ENCODE measurements around the gene CD2. TPM values are rescaled to one million over a fixed set of nuclear protein-coding genes. Genes with fewer than 3 reads are reported as not detected.

The CD2 gene
- total RNA-seq, 4 donors from 2014 or later = 1.9 to 9.7 (median 2.6) TPM

GRCh38 chr1:116738673-116739370, 15.4 kb upstream of the CD2 start:
- Histone ChIP-seq H3K36me3 (no peaks in the 10 kb centered on the region), H3K27ac (no peak overlapping the region), H3K4me1 (no peaks in the 10 kb centered on the region), H3K4me3 (replicated peaks in 1 of 3) (no peak overlapping the region), H3K9me3 (no peaks in the 10 kb centered on the region), H3K27me3 (no peaks in the 10 kb centered on the region)
- no peak for DNase-seq
- intact Hi-C loops (cut with DNase I) = loop anchor here (5.0 kb wide), 1 partner anchor 318 kb away; no protein-coding TSS in a partner anchor
- 80 to 91% methylated on average over 9 of the region's 9 CpGs for WGBS, 2 donors
- no peak for TF ChIP-seq POLR2A (IDR thresholded peaks at IDR 0.05)
- TF ChIP-seq, protein P1, sequence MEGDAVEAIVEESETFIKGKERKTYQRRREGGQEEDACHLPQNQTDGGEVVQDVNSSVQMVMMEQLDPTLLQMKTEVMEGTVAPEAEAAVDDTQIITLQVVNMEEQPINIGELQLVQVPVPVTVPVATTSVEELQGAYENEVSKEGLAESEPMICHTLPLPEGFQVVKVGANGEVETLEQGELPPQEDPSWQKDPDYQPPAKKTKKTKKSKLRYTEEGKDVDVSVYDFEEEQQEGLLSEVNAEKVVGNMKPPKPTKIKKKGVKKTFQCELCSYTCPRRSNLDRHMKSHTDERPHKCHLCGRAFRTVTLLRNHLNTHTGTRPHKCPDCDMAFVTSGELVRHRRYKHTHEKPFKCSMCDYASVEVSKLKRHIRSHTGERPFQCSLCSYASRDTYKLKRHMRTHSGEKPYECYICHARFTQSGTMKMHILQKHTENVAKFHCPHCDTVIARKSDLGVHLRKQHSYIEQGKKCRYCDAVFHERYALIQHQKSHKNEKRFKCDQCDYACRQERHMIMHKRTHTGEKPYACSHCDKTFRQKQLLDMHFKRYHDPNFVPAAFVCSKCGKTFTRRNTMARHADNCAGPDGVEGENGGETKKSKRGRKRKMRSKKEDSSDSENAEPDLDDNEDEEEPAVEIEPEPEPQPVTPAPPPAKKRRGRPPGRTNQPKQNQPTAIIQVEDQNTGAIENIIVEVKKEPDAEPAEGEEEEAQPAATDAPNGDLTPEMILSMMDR (IDR thresholded peaks at IDR 0.05) = no peak

- Histone ChIP-seq H3K9me3 (no peaks in the 10 kb centered on the region), H3K27ac (no peak overlapping the region), H3K4me3 (replicated peaks in 1 of 3) (no peak overlapping the region), H3K36me3 (no peaks in the 10 kb centered on the region), H3K27me3 (no peaks in the 10 kb centered on the region), H3K4me1 (no peaks in the 10 kb centered on the region)
- 86 to 87% methylated on average over 7 of the region's 7 CpGs for WGBS, 2 donors
- intact Hi-C loops (cut with DNase I) = loop anchor here (5.0 kb wide), 1 partner anchor 318 kb away; no protein-coding TSS in a partner anchor
- no peak for DNase-seq
- no peak for TF ChIP-seq POLR2A (IDR thresholded peaks at IDR 0.05)
- TF ChIP-seq, protein P1 (IDR thresholded peaks at IDR 0.05) = no peak
Measured at GRCh38 chr1:116739371-116740012, 14.7 kb upstream of the CD2 start.

DNA sequence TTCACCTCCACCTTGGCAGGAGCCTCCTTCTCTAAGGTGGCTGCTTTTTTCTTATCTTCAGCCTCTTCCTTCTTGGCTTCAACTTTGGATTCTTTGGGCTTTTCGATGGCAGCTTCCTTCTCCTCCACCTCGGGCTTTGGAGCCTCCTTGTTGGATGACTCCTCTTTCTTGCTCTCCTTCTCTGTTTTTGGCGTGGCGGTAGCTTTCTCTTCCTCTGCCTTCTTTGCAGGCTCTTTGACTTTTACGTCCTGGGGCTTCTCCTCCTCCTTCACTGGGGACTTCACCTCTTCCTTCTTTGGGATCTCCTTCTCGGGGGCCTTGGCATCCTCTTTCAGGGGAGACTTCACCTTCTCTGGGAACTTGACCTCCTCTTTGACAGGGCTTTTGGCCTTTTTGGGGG, 13.9 kb upstream of the CD2 start:
- DNase-seq = no peak
- no peak for TF ChIP-seq POLR2A (IDR thresholded peaks at IDR 0.05)
- TF ChIP-seq, protein P1 (IDR thresholded peaks at IDR 0.05) = no peak
- Histone ChIP-seq H3K27ac (no peak overlapping the region), H3K9me3 (no peaks in the 10 kb centered on the region), H3K36me3 (no peaks in the 10 kb centered on the region), H3K4me1 (no peaks in the 10 kb centered on the region), H3K4me3 (replicated peaks in 1 of 3) (no peak overlapping the region), H3K27me3 (no peaks in the 10 kb centered on the region)
- WGBS, 2 donors = 92 to 95% methylated on average over 6 of the region's 6 CpGs
- intact Hi-C loops (cut with DNase I) = no loop called here

DNA sequence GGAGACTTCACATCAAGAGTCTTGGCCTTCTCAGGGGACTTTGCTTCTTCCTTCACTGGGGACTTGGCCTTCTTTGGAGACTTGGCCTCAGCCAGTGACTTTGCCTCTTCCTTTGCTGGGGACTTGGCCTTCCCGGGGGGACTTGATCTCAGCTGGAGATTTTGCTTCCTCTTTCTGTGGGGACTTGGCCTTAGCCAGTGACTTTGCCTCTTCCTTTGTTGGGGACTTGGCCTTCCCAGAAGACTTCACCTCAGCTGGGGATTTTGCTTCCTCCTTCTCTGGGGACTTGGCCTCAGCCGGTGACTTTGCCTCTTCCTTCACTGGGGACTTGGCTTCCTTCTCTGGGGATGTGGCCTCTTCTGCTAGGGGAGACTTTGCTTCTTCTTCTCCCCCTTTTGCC, 13.5 kb upstream of the CD2 start:
- no peaks in the 10 kb centered on the region for H3K27me3 ChIP-seq
- WGBS, 2 donors = 72 to 83% methylated on average over 2 of the region's 2 CpGs
- H3K4me3 ChIP-seq (replicated peaks in 1 of 3) = no peak overlapping the region
- no peaks in the 10 kb centered on the region for H3K4me1 ChIP-seq
- intact Hi-C loops (cut with DNase I) = no loop called here
- TF ChIP-seq, protein P1 (IDR thresholded peaks at IDR 0.05) = no peak
- no peak for TF ChIP-seq POLR2A (IDR thresholded peaks at IDR 0.05)
- H3K27ac ChIP-seq = no peak overlapping the region
- no peaks in the 10 kb centered on the region for H3K36me3 ChIP-seq
- no peaks in the 10 kb centered on the region for H3K9me3 ChIP-seq
- DNase-seq = no peak

All from thyroid gland (tissue), 4 donors.